Large intestine (tissue), 3 donors: ENCODE measurements around the gene YAF2. TPM values are rescaled to one million over a fixed set of nuclear protein-coding genes. Genes with fewer than 3 reads are reported as not detected.

Source experiments
- DNase-seq, 2 donors: peaks; one replicate each; pipeline versions ENCODE4 v3.0.0 to v3.0.0-alpha.2; 2013
- H3K27ac ChIP-seq: one replicate; pipeline ENCODE4 v1.5.1; 2013; ENCODE audit warnings: low read length
- H3K27me3 ChIP-seq: 2 replicates; pipeline ENCODE4 v1.6.1; 2013; ENCODE audit warnings: low read length; ENCODE audit not compliant: control insufficient read depth, insufficient read depth
- H3K36me3 ChIP-seq: 2 replicates; pipeline ENCODE4 v1.6.1; 2013; ENCODE audit warnings: low read length; ENCODE audit not compliant: control insufficient read depth, insufficient read depth
- H3K4me1 ChIP-seq: one replicate; pipeline ENCODE4 v1.6.1; 2013; ENCODE audit warnings: low read length; ENCODE audit not compliant: control insufficient read depth, insufficient read depth
- H3K4me3 ChIP-seq: one replicate; pipeline ENCODE4 v1.5.1; 2013; ENCODE audit warnings: low read length
- H3K9me3 ChIP-seq: one replicate; pipeline ENCODE4 v1.6.1; 2013; ENCODE audit warnings: mild to moderate bottlenecking, low read depth, low read length, moderate library complexity; ENCODE audit not compliant: control insufficient read depth
- WGBS: methylation state at CpG from one replicate; pipeline ENCODE4 v1.1.5; 2013; ENCODE audit warnings: low lambda C conversion rate; ENCODE audit not compliant: insufficient coverage; 5-methylcytosine and 5-hydroxymethylcytosine counted together
- polyA plus RNA-seq: library from polyadenylated mRNA; unstranded; fragments of 120-200 nt; gene quantifications from one replicate; pipeline ENCODE4 v1.2.1, GENCODE V29; 2013

YAF2 gene
- polyA plus RNA-seq, 1 donor: 19.4 TPM

DNA sequence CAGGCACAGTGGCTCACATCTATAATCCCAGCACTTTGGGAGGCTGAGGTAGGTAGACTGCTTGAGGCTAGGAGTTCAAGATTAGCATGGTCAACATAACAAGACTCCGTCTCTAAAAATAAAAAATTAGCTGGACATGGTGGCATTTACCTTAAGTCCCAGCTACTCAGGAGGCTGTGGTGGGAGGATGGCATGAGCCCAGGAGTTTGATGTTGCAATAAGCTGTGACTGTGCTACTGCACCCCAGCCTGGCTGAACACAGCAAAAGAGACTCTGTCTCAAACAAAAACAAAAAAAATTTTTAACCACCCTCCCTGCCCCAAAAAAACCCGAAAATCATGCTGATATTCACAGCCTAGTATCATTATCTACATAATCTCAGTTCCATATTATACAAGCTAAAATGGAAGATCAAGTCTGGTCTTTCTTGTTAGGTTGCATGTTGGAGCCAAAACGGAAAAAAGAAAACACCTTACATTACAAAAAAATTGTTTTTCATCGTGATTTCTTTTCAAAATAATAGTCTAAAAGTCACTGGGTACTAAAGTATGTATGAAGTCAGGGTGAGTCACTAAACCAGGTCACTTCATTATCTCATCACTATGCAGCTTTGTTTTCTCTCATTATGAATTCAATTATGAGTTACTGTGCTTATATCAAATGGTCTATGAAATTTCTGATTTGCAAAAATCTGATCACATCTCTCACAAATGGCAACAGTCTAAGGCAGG is 107.2 kb downstream of the YAF2 start:
- Histone ChIP-seq H3K4me1 (peaks cover under 1% of the 10 kb centered on the region), H3K27ac (no peak overlapping the region), H3K9me3 (peaks cover 3% of the 10 kb centered on the region), H3K27me3 (no peaks in the 10 kb centered on the region), H3K36me3 (no peaks in the 10 kb centered on the region), H3K4me3 (no peak overlapping the region)
- WGBS: no CpG with 5 or more reads among the region's 4 CpGs
- DNase-seq: no peak

DNA sequence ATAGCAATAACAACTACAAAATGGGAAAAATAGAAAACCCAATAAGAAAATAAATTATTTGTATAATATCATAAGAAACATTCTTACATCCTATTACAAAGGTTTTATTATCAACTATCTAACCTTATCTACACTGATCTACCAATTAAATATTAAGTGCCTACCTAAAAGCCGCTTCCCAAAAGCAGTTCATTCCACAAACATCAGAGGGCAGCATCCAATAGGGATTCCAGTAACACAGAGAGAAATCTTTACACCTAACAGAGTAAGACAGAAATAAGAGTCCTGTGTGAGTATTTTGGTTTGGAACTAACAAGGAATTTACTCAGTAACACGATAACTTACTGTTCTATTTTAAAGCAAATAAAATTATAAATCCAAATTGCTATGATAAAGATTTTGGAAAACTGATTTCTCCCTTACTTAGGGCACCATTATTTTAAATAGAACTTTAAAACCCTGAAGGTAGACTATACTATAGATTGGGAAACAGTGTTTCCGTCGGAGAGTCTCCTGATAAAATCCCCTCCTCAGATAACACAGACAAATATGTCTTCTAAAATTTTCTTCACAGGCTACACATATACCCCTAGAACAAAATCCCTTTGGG is 108.3 kb downstream of the YAF2 start:
- Histone ChIP-seq H3K27me3 (no peaks in the 10 kb centered on the region), H3K4me3 (no peak overlapping the region)
- peak; percentile 25 to 40 for DNase-seq

DNA sequence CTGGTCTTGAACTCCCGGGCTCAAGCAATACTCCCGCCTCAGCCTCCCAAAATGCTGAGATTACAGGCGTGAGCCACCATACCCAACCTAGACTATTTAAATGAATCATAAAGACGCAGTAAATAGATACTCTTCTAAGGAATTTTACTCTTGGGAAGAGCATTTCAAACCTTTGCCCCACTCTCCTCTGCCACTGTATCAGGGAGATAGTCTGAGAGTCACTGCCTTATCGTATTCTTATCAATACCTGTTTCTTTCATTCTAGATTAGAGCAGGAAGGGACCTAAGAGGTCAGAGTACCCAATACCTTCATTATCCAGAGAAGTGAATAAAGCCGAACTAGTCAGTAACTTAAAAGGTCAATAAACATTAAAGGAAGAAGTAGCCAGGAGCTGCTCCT is 109.2 kb downstream of the YAF2 start:
- no CpG with 5 or more reads among the region's 6 CpGs for WGBS
- DNase-seq: peak in 1 of 2 donors; percentile 20
- no peak overlapping the region for H3K27ac ChIP-seq

More for the DNA sequence above, 108.3 kb downstream of the YAF2 start:
- Histone ChIP-seq H3K36me3 (no peaks in the 10 kb centered on the region), H3K27ac (no peak overlapping the region), H3K9me3 (peaks cover 3% of the 10 kb centered on the region), H3K4me1 (peaks cover 6% of the 10 kb centered on the region)
- WGBS: 25% methylated on average over 1 of the region's 4 CpGs

DNA sequence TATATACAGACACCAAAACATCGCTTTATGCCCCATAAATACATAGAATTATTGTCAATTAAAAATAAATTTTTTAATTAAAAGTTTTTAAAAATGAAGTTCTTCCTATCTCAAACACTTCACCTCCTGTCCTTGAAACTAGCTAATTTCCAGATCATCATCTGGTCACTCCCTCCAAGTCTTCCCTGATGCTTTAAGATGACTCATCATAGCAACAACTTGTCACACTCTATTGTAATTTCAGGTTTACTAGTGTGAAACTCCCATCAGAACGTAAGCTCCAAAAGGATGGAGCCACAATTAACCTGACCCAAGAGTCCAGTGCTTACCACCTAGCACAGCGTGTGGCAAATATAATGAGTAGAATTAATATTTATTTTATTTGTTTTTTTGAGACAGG is 109.7 kb downstream of the YAF2 start:
- peaks cover 3% of the 10 kb centered on the region for H3K9me3 ChIP-seq
- no peak overlapping the region for H3K4me3 ChIP-seq
- H3K36me3 ChIP-seq: no peaks in the 10 kb centered on the region
- no peaks in the 10 kb centered on the region for H3K27me3 ChIP-seq
- H3K4me1 ChIP-seq: peaks cover 6% of the 10 kb centered on the region
- WGBS: no CpG with 5 or more reads among the region's 3 CpGs
- no peak overlapping the region for H3K27ac ChIP-seq
- no peak for DNase-seq

More for the DNA sequence above, 109.2 kb downstream of the YAF2 start:
- Histone ChIP-seq H3K9me3 (peaks cover 3% of the 10 kb centered on the region), H3K36me3 (no peaks in the 10 kb centered on the region), H3K27me3 (no peaks in the 10 kb centered on the region), H3K4me1 (peaks cover 6% of the 10 kb centered on the region), H3K4me3 (no peak overlapping the region)

DNA sequence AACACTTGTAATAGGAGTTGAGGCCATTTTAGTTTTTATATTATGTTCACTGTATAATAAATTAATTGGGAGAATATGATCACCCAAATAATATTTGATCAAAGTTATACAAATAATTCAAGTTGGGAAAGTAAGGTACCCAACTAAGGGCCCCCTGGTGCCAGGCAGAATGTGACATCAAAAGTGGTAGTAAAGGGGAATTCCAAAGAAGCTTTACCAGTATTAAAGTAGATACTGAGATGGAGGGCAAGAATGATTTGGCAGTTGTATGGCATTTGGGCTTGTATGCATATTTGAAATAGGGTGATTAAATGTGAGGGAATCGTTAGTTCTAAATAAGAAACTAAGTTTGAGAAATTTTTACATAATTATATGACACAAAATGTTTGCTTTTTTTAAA is 111.1 kb downstream of the YAF2 start:
- peaks cover 3% of the 10 kb centered on the region for H3K9me3 ChIP-seq
- no peak for DNase-seq
- H3K4me3 ChIP-seq: no peak overlapping the region
- 100% methylated on average over 1 of the region's 1 CpG for WGBS
- H3K27ac ChIP-seq: no peak overlapping the region
- H3K27me3 ChIP-seq: no peaks in the 10 kb centered on the region
- H3K36me3 ChIP-seq: no peaks in the 10 kb centered on the region
- peaks cover 6% of the 10 kb centered on the region for H3K4me1 ChIP-seq

DNA sequence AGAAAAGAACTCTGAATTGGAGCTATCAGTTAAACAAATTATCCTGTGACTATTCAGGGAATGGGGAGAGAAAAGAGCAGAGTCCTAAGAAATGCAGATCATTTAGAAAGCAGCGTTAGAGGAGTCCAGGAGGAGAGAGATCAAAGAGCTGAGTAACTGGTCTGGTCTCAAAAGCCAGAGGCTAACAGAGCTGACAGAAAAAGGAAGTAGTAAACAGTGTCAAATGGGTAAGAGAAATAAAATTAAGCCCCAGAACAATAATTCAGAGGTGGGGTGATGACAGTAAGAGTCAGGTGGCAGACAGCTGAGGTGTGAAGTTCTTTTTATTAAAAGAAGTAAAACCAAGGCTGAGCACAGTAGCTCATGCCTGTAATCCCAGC is 112.7 kb downstream of the YAF2 start:
- peak in 1 of 2 donors; percentile 7 for DNase-seq

DNA sequence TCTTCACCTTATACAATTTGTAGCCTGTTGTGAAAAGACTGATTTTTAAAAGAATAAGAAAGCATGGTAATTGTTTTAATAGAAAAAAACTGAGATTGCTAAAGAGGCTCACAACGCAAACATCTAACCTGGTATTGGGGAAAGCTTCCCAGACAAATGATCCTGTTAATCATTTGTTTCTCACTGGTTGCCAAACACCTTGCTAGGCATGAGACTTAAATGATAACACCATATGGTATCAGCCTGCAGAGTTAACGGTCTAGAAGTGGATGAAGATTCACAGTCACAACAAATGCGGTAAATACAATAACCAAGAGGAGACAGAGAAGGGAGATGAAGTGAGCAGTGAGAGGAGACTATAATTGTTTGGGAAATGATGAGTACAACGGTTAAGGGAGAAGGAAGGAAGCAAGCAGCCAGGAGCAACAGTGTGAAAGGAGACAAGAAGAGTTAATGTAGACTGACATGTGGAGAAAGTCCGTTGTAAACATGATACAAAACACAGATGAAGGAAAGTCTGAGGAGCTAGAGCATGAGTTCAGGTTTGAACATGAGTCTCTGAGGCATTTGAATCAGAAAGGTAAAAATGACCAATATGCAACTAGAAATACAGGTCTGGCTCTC is 113.2 kb downstream of the YAF2 start:
- Histone ChIP-seq H3K4me3 (no peak overlapping the region), H3K9me3 (peaks cover 3% of the 10 kb centered on the region), H3K4me1 (peaks cover 6% of the 10 kb centered on the region), H3K27ac (no peak overlapping the region), H3K27me3 (no peaks in the 10 kb centered on the region), H3K36me3 (no peaks in the 10 kb centered on the region)
- peak in 1 of 2 donors; percentile 48 for DNase-seq
- 13% methylated on average over 3 of the region's 5 CpGs for WGBS

More for the DNA sequence above, 112.7 kb downstream of the YAF2 start:
- H3K4me1 ChIP-seq: peaks cover 6% of the 10 kb centered on the region
- no peaks in the 10 kb centered on the region for H3K27me3 ChIP-seq
- no peak overlapping the region for H3K4me3 ChIP-seq
- WGBS: 40% methylated on average over 1 of the region's 1 CpG
- H3K9me3 ChIP-seq: peaks cover 3% of the 10 kb centered on the region
- H3K27ac ChIP-seq: no peak overlapping the region
- no peaks in the 10 kb centered on the region for H3K36me3 ChIP-seq

DNA sequence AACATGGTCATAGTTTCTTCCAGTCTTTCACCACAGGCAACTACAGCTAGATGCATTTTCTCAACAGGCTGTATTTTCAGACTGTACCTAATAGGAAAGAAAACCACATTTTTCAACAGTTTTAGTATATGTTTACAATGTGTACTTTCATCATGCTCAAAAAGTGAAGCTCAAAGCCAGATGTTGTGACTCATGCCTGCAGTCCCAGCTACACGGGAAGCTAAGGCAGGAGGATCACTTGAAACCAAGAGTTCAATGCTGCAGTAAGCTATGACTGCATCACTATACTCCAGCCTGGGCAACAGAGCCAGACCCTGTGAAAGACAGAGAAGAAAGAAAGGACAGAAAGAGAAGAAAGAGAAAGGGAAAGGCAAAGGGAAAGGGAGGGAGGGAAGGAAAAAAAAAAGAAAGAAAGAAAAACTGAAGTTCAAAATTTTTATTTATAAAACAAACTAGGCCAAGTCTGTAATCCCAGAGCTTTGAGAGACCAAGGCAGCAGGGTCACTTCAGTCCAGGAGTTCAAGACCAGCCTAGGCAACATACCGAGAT is 118.9 kb downstream of the YAF2 start:
- H3K27ac ChIP-seq: no peak overlapping the region
- no CpG with 5 or more reads among the region's 2 CpGs for WGBS
- no peak for DNase-seq

DNA sequence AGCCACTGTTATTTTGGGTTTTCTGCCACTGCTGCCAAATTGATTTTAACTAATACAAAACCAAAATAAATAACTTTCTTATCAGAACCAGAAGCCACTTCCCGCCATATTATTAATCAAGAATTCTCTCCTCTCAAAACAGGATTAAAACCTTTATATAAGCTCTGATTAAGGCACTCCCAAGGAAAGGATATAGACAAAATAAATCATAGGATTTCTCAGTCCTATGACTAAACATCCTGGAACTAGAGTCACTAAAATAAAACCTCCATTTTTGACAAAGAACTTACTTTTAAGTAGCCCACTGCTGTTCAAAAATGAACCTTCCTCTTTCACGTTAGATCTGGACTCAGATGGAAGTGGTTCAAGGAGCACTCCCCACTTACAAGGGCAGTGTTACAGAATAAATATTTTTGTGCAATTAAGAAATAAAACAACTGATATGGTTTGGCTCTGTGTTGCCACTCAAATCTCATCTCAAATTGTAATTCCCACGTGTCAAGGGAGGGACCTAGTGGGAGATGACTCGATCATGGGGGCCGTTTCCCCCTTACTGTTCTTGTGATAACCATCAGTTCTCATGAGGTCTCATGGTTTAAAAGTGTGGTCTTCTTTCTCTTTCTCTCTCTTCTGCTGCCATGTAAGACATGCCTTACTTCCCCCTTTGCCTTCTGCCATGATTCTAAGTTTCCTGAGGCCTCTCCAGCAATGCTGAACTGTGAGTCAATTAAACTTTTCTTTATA is 119.7 kb downstream of the YAF2 start:
- Histone ChIP-seq H3K4me3 (no peak overlapping the region), H3K9me3 (no peaks in the 10 kb centered on the region), H3K27me3 (no peaks in the 10 kb centered on the region), H3K4me1 (no peaks in the 10 kb centered on the region), H3K27ac (no peak overlapping the region), H3K36me3 (no peaks in the 10 kb centered on the region)
- no peak for DNase-seq
- WGBS: 100% methylated on average over 1 of the region's 5 CpGs

More for the DNA sequence above, 118.9 kb downstream of the YAF2 start:
- H3K9me3 ChIP-seq: no peaks in the 10 kb centered on the region
- H3K27me3 ChIP-seq: no peaks in the 10 kb centered on the region
- H3K4me1 ChIP-seq: no peaks in the 10 kb centered on the region
- H3K36me3 ChIP-seq: no peaks in the 10 kb centered on the region
- H3K4me3 ChIP-seq: no peak overlapping the region

DNA sequence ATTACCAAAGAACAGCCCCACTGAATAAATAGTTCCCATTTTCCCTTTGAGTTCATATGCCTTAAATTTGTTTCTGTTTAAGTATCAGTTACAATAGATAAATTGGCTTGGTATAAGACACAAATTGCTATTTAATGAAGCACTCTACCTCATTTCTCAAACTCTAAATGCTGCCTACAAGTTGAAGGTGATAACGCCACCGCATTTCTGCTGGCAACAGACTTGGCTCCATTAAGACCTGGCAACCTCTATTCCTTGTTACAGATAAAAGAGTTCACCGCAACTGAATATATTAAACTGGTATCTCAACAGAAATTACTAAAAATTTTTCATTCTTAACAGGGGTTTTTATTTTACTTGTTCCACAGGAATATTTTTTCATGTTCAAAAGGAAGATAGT is 129.0 kb downstream of the YAF2 start:
- WGBS: 100% methylated on average over 2 of the region's 3 CpGs
- H3K9me3 ChIP-seq: peaks cover 2% of the 10 kb centered on the region
- peaks cover 6% of the 10 kb centered on the region for H3K36me3 ChIP-seq
- no peak overlapping the region for H3K4me3 ChIP-seq
- no peaks in the 10 kb centered on the region for H3K4me1 ChIP-seq
- no peaks in the 10 kb centered on the region for H3K27me3 ChIP-seq
- no peak for DNase-seq
- H3K27ac ChIP-seq: no peak overlapping the region
